A549 treated with Mapracorat at 1 μM for 4 hours (cell line): Measurements from ENCODE around the gene PTPRD. TPM values are rescaled to one million over a fixed set of nuclear protein-coding genes. Genes with fewer than 3 reads are reported as not detected.

Experiments used
- total RNA-seq: library from RNA; stranded (reverse); fragments of 200-300 nt; extraction: Qiagen RNA extraction; gene quantifications from 5 replicates; pipeline ENCODE4 v1.2.3, GENCODE V29; 2022

Gene PTPRD
- total RNA-seq = 0.07 to 0.44 TPM (median 0.36 TPM) in 5 replicates

DNA sequence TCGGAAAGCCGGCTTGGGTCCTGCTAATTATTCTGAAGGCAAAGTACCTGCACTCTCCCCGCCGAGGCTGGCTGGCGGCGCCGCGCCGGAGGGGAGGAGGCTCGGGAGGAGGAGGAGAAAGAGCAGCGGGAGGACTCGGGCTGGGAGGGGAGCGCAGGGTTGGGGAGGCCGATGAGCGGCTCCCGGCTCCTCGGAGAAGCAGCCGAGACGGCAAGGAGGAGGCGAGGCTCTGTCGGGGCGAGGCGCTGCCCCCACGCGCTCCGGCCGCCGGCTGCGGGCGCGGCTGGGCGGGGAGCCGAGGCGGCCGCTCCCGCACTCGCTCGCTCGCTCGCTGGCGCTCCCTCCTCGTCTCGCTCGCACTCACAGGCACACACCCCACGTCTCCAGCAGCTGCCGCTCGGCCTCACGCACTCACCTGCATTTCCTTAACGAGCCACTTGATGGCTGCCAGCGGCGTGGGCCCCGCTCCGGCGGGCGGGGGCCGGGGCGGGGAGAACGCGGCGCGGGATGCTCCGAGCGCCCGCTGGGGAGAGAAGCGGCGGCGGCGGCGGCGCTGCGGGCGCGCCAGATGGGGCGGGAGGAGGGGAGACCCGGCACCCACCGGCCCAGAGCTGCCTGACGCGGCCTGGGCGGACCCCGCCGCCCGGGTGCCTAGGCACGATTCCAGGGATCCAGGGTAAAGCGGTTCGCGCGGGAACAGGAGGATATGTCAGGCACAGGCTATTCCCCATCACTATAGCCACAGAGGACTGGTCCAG lies at the start of gene PTPRD:
Gene PTPRD, minus strand, starts transcription at position 362 of the 758 bp plus-strand sequence.

